Left ventricle myocardium inferior (tissue), 1 donor: ENCODE data around the gene GALM. TPM values are rescaled to one million over a fixed set of nuclear protein-coding genes. Genes with fewer than 3 reads are reported as not detected.
A peak's percentile ranks its signal among the peaks of the same experiment; 100 is the strongest.
"Not testable (repeated sequence)": the region's sequence is repeated elsewhere in the genome, so short reads cannot be mapped to it uniquely, and the experiment has no call there.

Experiments used
- DNase-seq: peaks from one replicate; pipeline ENCODE4 v3.0.0-alpha.2; 2020
- H3K27ac ChIP-seq: fragments of 200-600 bp; replicated peaks from 2 replicates; pipeline ENCODE4 v1.8.0; 2021
- H3K27me3 ChIP-seq: fragments of 200-600 bp; 2 replicates; pipeline ENCODE4 v1.8.0; 2021; ENCODE audit warnings: low read depth
- H3K36me3 ChIP-seq: fragments of 200-600 bp; 2 replicates; pipeline ENCODE4 v1.8.0; 2021
- H3K4me1 ChIP-seq: fragments of 200-600 bp; 2 replicates; pipeline ENCODE4 v1.8.0; 2021
- H3K4me3 ChIP-seq: fragments of 200-600 bp; 2 replicates; pipeline ENCODE4 v1.8.0; 2021; ENCODE audit warnings: mild to moderate bottlenecking, moderate library complexity
- H3K9me3 ChIP-seq: fragments of 200-600 bp; replicated peaks from 2 replicates; pipeline ENCODE4 v1.8.0; 2021
- CTCF ChIP-seq: fragments of 200-600 bp; IDR thresholded peaks from 2 replicates; pipeline ENCODE4 v1.8.0; 2021; ENCODE audit warnings: antibody characterized with exemption, mild to moderate bottlenecking, borderline replicate concordance
- intact Hi-C: fragments of 100-400 bp; cut with micrococcal nuclease; formaldehyde crosslinking; loops from one replicate; pipeline ENCODE4 v1.11.0; 2022
- total RNA-seq: library from RNA; stranded (reverse); fragmentation: NEBNext Ultra II Directional; extraction: Animal tissue kit (Norgen Biotek cat#: 25700); gene quantifications from one replicate; pipeline ENCODE4 v1.2.1, GENCODE V29; 2021
- donor health status: DM: no; HTN: yes; CAD: no; lungs with severe emphysema.

The GALM gene
- total RNA-seq, 1 donor from 2014 or later, result 14.4 TPM

- TF ChIP-seq CTCF, result no peak
- Histone ChIP-seq H3K4me1 (peaks cover 37% of the 10 kb centered on the region), H3K4me3 (no peak overlapping the region), H3K27ac (no peak overlapping the region), H3K36me3 (peaks cover 55% of the 10 kb centered on the region), H3K27me3 (no peaks in the 10 kb centered on the region), H3K9me3 (no peaks in the 10 kb centered on the region)
- DNase-seq, result no peak
- intact Hi-C loops, result no loop called here
Measured at GRCh38 chr2:38733300-38733971, 67.5 kb downstream of the GALM start.

- intact Hi-C loops, result no loop called here
- H3K4me1 ChIP-seq, result peaks cover 37% of the 10 kb centered on the region
Measured at GRCh38 chr2:38734299-38735058, 68.6 kb downstream of the GALM start.

GRCh38 chr2:38735999-38736320, 70.0 kb downstream of the GALM start:
- H3K4me1 ChIP-seq, result peaks cover 45% of the 10 kb centered on the region
- TF ChIP-seq CTCF, result no peak
- no peaks in the 10 kb centered on the region for H3K27me3 ChIP-seq
- peaks cover 50% of the 10 kb centered on the region for H3K36me3 ChIP-seq
- no peak overlapping the region for H3K27ac ChIP-seq
- intact Hi-C loops, result no loop called here
- no peaks in the 10 kb centered on the region for H3K9me3 ChIP-seq
- no peak for DNase-seq
- H3K4me3 ChIP-seq, result no peak overlapping the region

More at GRCh38 chr2:38734299-38735058, 68.6 kb downstream of the GALM start:
- no peak for TF ChIP-seq CTCF
- Histone ChIP-seq H3K36me3 (peaks cover 58% of the 10 kb centered on the region), H3K4me3 (no peak overlapping the region), H3K27me3 (no peaks in the 10 kb centered on the region), H3K27ac (peak overlapping the region; percentile 32), H3K9me3 (no peaks in the 10 kb centered on the region)
- DNase-seq, result no peak

GRCh38 chr2:38737000-38737698, 71.2 kb downstream of the GALM start:
- H3K27me3 ChIP-seq, H3K9me3 ChIP-seq, DNase-seq, H3K4me3 ChIP-seq, intact Hi-C loops: not testable (repeated sequence)
- H3K4me1 ChIP-seq, result peaks cover 49% of the 10 kb centered on the region
- H3K27ac ChIP-seq, result peak overlapping the region; percentile 20
- H3K36me3 ChIP-seq, result peaks cover 49% of the 10 kb centered on the region

GRCh38 chr2:38737925-38738324, 72.0 kb downstream of the GALM start:
- H3K36me3 ChIP-seq, result peaks cover 47% of the 10 kb centered on the region
- no peak for TF ChIP-seq CTCF
- peaks cover 51% of the 10 kb centered on the region for H3K4me1 ChIP-seq

More at GRCh38 chr2:38737925-38738324, 72.0 kb downstream of the GALM start:
- Histone ChIP-seq H3K4me3 (no peak overlapping the region), H3K27me3 (no peaks in the 10 kb centered on the region), H3K27ac (peak overlapping the region; percentile 7), H3K9me3 (no peaks in the 10 kb centered on the region)
- intact Hi-C loops, result no loop called here
- no peak for DNase-seq
